NCI-H146 treated with DMSO at 0.1 percent for 48 hours (cell line): ENCODE results near the gene JAK2.
A peak's percentile ranks its signal among the peaks of the same experiment; 100 is the strongest.
"Not testable (repeated sequence)": the region's sequence is repeated elsewhere in the genome, so short reads cannot be mapped to it uniquely, and the experiment has no call there.

Source experiments
- DNase-seq: peaks from one replicate; lab custom pipeline; 2025; ENCODE audit not compliant: unreplicated experiment; lab: John Stamatoyannopoulos, UW

Gene JAK2

DNA sequence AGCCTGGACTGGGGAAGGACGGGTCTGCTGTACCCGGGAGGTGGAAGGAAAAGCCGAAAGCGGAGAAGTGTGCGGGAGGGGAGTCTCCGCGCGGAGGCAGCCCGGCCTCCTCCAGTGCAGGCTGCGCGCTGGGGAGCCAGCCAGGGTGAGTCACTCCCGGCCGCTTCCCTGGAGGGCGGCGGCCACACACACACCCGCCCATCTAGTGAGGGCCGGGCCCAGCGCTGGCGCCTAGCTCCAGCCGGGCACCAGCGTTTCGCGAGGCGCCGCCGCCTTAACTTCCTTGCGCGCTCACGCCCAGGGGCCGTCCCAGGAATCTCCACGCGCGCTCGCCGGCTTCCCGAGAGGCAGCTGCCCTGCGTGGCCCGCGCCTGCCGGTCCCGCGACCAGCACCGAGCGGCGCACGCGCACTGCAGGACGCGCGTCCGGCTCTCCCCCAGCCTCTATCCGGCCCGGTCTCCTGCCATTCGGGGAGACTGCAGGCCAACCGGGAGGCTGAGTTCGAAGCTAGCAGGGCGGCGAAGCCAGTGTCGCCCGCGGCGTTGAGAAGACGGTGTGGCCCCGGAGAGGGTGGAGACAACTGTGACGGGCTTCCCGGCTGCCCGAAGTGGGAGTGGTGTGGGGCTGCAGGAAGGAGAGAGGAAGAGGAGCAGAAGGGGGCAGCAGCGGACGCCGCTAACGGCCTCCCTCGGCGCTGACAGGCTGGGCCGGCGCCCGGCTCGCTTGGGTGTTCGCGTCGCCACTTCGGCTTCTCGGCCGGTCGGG, at the start of gene JAK2:
JAK2 (plus strand) TSS at position 652 of the 765 bp plus-strand sequence. CDS start 36,716 bp downstream, outside the sequence.
- DNase-seq, result peak; percentile 79

DNA sequence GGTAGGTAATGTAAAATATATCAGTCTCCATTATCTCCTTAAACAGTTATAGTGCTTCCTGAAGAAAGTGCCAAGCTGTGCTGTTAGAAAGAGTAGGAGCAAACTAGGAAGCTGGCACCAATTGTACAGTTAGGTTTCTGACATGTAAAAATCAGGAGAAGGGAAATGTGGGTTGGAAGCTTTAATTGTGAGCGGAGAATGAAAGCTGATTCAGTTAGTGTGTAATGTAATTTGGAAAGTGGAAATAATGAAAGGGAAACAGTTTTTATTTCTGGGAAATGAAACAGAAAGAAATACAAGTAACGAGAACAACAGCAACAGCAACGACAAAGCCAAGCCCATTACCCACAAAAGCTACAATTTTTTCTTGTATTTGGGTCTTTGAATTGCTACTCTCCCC, 48.8 kb upstream of the JAK2 start:
- DNase-seq, result no peak

DNA sequence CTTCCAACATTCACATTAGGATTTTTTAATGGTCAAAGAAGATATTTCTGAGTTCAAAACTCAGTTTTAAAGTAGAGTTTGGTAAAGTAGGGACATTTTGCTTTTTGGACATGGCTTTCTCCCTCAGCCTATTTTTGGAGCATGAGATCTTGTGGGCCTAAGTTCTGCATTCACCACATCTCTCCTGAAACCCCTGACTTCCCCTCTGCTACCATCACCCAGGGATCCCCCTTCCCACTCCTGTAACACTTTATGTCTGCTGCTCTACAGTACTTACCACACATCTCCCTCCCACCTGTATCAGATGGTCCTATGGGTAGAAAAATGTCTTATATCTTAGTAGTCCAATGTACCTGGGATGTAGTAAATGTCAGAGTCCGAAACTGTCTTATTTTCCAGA, 48.2 kb upstream of the JAK2 start:
- DNase-seq, result no peak

DNA sequence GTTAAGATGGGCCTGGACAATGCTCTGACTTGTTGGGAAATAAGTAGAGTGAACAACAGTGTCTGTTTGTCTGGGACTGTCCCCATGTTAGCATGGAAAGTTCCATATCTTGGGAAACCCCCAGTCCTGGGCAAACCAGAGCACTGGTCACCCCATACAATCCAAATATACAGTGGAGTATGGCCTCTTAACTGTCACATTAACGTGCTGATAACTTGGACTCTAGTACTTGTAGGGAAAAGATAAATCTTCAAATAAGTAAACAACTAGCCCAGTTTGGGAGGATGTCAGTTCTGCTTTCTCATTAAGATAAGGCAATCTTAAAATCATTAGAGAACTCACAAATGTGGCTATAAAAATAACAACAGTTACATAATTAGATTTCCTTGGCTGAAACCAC, 47.6 kb upstream of the JAK2 start:
- no peak for DNase-seq

DNA sequence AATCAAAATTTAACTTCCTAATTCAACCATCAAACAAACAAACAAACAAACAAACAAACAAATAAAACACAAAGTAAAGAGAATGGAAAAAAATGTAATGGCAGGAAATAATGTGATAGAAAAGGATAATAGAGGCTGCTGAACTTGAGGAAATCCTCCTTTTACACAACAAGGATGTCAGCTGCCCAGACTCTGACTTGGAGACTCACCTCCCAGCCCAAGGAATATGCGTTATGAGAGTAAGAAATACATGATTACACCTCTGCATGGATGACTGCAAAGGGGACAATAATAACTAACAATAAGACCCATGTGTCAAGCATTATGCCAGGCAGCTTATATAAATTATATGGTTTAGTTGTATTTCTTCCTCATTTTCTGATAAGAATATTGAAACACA, 46.6 kb upstream of the JAK2 start:
- no peak for DNase-seq

DNA sequence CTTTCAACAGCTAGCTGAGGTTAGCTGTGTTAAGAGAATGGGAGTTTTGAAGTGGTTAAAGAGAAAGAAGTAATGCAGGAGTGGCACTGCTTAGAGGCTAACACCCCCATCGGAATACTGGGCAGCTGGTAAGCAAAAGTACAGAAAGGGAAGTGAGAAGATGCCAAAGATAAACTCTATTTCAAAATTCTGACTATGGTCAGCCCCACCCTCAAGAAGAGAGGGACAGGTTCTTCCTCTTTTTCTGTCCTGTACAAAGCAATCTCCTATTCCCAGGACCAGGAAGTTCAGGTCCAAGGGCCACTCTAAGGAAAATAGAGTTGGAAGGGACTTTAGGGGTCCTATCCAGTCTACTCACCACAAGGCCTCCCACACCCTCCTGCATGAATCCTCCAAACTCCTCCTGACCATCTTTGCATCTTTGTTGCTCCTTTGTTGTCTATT, 45.9 kb upstream of the JAK2 start:
- DNase-seq, result no peak

DNA sequence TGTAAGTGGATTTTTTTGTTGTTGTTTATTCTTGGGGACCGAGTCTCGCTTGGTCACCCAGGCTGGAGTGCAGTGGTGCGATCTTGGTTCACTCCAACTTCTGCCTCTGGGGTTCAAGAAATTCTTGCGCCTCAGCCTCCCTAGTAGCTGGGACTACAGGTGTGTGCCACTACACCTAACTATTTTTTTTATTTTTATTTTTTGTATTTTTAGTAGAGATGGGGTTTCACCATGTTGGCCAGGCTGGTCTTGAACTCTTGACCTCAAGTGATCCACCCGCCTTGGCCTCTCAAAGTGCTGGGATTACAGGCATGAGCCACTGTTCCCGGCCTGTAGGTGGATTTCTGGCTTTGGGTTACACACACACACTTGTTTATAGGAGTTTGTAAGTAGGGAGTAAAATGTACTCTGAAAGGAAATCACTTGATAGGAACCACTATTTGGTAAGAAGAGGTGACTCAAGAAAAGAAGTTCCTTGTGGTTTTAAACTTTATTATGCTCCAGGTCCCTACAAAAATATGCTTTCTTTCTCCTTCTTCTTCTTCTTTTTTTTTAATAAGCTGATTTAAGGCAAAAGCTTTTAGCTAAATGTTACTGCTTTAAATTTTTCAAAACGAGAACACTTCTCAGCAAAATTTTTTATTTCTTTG, 42.9 kb upstream of the JAK2 start:
- not testable (repeated sequence) for DNase-seq

DNA sequence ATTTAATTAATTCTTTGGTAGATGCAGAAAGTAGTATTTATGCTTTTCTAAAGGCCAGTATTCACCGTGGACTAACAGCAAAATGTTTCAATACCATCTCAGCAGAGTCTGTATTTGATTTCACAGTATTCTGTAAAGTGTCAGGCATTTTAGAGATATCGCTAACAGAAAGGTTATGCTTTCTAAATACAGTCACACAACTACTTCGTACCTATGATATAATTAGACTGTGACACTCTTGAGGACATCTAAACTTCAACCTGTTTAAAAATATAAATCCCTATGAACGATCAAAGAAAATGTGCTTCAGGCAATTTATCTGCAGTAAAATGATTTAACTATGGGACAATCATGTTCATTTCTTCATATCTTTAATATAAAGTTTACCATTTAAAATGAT, 41.7 kb upstream of the JAK2 start:
- DNase-seq, result no peak

DNA sequence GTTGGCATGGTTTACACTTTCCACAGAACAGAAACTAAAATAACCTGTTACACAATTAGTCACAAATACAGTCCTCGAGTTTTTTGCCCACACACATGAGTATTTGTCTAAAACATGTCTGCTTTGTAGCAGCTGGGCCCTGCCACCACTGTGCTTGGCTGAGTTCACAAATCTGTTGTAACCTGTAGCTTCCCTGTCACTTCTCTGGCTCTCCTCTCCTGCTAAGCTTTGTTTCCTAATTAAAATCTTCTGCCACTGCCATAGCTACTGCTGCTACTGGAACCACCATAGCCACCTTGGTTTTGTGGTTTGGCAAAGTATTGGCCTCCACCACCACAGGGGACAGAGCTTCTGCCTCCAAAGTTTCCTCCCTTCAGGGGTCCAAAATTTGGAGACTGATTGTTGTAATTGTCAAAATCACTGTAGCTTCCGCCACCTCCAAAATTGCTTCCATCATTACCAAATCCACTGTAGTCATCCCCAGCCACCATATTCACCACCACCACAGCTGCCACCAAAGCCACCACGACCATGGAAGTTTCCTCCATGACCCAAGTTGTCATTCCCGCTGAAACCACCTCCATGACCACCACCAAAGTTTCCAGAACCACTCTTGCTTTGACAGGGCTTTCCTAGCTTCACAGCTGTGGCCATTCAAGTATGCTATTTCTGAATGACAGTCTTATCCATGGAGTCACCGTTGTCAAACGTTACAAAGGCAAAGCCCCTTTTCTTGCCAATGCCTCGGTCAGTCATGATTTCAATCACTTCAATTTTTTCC, 40.5 kb upstream of the JAK2 start:
- DNase-seq, result not testable (repeated sequence)

DNA sequence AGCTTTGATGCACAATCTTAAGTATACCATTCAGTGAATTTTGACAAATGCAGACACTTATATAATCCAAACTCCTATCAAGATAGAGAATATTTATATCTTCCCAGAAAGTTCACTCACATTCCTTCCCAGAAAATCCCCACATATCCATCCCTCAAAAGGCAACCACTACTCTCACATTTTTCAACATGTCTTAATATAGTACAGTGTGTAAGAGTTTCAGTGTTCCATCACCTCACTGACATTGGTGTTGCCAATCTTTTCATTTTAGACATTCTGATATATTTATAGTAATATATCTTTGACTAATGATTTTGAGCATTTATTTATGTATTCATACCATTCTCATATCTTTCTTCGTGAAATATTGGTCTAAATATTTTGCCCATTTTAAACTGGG, 38.1 kb upstream of the JAK2 start:
- DNase-seq, result no peak

DNA sequence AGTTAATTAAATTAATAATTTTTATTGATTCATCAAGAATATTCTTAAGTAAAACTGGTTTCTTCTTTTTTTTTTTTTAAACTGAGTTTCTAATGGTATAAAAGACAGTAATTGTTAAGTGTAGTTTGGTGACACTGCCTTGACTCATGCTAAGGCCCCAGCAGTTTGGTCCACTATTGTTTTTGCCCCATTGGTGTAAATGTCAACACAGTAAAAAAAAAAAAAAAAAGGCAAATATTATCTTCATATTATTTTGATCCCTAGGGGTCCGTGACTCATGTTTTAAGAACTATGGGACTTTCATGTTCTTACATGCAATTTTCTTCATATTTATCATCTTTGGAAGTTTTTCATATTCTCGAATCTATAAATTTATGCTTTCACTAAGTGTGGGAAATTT, 29.2 kb upstream of the JAK2 start:
- no peak for DNase-seq

DNA sequence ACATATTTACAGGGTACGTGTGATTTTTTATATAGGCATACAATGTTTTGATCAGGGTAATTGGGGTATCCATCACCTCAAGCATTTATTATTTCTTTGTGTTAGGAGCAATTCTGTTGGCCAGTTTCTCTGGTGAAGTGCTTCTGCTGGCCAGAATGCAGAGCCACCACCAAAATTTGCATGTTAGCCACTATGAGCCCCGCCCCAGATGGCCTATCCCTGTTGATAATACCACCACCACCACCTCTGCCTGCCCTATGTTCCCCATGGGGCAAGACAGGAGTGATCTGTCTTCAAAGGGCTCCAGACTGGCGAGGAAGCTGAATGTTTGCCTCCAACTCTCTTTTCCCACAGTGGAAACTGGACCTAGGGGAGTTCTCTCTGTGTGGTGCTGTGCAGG, 26.0 kb upstream of the JAK2 start:
- no peak for DNase-seq

DNA sequence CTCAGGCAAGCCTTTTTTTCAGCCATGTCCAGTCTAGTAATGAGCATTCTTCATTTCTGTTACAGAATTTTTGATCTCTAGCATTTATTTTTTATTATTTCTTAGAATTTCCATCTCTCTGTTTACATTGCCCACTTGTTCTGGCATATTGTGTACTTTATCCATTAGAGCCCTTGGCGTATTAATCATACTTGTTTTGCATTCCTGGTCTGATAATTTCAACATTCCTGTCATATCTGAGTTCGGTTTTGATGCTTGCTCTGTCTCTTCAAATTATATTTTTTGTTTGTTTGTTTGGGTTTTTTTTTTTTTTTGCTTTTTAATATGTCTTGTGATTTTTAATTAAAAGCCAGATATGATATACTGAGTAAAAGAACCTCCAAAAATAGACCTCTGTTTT, 23.0 kb upstream of the JAK2 start:
- no peak for DNase-seq

DNA sequence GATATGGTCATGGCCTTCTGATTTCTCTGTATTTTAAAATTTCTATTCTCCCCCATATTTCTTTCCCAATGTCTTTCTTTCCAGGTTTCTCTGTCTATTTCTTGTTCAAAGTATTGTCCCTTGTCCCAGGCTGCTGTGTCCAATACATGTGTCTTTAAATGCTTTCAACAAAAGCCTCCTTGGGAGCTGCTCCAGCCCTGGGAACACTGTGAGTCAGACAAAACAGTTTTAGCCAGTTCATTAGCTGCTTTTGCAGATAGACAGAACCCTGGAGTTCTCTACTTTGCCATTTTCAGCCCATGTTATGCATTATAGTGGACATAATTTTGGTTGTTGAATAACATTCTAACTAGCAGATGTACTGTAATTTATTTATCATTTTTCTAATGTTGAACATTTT, 20.5 kb upstream of the JAK2 start:
- DNase-seq, result no peak

DNA sequence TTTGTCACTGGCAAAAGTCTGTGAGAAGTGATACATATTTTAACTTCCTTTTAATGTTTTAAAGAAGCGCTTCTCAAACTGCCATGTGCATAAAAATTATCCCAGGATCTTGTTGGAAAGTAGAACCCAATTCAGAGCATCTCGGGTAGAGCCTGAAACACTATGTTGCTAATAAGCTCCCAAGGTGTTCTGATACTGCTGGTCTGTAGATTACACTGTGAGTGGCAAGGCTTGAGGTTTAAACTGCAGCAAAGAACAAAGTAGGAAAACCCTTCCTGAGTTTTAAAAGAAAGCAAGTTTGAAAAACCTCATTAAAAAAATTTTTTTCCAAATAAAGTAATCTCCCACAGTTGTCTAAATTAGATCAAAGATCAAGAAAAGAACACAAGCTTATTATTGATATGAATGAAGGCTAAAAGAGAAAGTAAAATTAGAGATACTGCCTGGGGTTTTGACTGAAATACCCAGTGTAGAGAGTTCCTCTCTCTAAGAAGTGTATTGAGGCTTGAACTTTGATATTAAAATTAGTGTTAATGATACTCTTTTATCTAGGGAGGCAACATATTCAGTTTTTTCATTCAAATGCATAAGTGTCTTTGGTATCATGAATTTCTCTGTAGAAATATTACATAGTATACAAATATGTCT, 19.8 kb upstream of the JAK2 start:
- no peak for DNase-seq

DNA sequence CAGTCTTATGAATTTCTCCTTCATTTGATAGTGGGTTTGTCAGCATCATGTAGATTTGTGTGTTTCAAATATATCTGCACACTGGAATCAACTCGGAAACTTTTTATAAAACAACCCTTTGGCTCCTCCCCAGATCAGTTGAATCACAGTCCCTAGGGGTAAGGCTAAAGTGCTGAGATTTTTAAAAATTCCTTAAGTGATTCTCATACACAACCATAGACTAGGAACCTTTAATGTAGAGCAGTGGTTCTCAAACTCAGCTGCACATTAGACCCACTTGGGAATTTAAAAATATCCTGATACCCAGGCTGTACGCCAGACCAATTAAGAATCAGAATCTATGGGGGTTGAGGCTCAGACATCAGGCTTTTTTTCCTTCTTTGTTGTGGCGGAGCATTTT, 17.5 kb upstream of the JAK2 start:
- DNase-seq, result no peak

DNA sequence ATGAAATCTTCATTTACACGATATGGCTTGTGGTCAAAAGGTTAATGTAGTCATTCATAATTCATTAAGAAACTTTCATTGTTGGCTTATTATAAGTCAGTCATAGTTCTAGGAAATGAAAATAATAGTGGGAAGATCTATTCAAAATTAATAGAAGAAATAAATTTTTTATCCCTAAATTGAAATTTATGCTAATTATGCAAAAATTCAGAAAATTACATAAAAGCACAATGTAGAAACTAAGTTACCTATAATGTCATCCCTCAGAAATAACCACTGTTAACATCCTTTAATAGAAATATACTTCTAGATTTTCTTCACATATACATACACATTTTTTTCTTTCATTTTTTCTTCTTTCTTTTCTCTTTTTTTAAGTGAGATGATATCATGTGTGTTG, 15.9 kb upstream of the JAK2 start:
- no peak for DNase-seq

DNA sequence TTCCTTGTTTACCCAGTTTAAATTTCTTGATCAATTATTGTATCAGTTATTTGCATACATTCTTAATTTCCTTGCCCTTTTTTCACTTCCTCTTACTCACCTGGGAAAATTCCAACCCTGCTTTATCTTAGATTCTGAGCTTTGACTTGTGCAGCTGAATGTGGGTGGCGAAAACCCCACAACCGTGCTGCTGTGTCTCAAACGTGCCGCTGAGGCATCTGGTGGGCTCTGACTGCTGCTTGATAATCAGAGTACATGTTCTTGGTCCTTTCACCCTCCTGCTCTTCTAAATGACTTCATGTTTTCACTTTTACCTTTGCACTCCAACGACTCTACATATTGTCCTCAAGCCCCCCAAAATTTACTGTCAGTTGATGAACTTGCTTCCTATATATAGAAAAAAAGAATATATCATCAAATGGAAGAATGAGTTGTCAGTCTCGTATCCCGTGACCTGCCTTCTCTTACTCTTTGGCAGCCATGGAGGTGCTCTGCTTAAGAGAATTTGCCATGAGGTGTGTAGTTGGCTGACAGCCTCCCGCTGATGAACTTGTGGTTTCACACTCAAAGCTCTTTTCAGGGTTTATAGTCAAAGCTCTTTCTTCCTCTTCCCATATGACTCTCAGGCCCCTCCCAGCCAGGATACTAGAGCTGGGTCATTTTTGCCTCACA, 14.0 kb upstream of the JAK2 start:
- DNase-seq, result no peak

DNA sequence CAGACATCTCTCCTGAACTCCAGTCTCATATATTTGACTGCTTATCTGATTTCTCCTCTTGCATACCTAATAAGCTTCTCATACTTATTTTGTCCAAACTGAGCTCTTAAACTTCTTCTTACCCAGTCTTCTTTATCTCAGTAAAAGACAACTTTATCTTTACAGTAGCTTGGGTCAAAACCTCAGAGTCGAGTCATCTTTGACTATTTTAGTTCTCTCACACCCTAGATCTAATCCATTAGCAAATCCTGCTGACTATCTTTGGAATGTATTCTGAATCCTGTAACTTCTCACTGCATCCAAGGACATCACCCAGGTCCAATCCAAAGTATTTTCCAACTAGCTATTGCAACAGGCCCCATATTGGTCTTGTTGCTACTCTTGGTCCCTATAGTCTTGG, 11.8 kb upstream of the JAK2 start:
- DNase-seq, result no peak

DNA sequence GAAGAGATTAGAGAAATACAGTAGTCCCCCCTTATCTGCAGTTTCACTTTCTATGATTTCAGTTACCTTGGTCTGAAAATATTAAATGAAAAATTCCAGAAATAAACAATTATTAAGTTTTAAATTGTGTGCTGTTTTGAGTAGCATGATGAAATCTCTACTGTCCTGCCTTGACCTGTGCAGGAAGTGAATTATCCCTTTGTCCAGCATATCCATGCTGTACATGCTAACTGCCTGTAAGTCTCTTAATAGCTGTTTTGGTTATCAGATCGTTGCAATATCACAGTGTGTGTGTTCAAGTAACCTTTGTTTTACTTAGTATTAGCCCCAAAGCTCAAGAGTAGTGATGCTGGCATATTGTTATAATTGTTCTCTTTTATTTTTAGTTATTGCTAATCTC, 11.2 kb upstream of the JAK2 start:
- DNase-seq, result no peak

DNA sequence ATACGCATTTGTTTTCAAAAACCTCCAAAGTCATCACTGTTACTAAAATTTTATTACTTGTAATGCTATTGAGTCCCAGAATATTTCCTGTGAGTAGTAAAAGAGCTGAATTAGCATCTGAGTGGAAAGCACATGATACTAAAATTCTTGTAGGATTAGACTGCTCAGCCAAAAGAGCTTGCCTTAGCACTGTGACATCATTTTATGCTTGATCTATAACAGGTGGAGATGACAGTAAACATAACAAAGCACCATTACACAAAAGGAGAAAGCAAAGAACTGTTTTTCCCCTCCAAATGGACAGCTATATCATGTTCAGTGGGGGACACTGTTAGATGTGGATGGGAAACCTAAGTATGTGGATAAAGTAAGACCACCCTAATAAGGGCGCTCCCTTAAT, 5.8 kb upstream of the JAK2 start:
- no peak for DNase-seq
